ENCODE measurements around the gene SYTL3.

DNA sequence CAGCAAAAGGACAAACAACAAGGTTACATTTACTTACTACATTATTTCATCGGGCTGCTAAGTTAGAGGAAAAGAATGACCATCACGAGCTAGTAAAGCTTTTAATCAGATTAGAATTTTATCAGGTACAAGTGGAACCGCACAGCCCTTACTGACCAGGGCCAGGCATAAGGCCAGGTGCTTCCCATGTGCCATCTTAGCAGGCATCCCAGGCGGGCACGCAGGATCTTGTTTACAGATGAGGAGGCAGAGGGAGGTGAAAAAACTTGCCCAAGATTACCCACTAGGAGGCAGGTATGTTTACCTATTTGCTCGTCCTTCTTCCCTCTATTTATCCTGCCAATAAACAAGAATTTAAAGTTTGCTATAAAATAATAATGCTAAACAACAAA is 158.6 kb downstream of the SYTL3 start:
- TF ChIP-seq GATA3 (IDR thresholded peaks at IDR 0.05; ENCODE audit: low read depth, low read length) (no peak), GATA2 (IDR thresholded peaks at IDR 0.05; ENCODE audit: low read depth, low read length) (no peak)

Data from SH-SY5Y (cell line).